ENCODE measurements around the gene MPEG1. TPM values are rescaled to one million over a fixed set of nuclear protein-coding genes. Genes with fewer than 3 reads are reported as not detected.

Gene MPEG1
- total and polyA plus RNA-seq, 2 donors (not counting 1 experiment from before 2014, with no cell fraction given): not detected

DNA sequence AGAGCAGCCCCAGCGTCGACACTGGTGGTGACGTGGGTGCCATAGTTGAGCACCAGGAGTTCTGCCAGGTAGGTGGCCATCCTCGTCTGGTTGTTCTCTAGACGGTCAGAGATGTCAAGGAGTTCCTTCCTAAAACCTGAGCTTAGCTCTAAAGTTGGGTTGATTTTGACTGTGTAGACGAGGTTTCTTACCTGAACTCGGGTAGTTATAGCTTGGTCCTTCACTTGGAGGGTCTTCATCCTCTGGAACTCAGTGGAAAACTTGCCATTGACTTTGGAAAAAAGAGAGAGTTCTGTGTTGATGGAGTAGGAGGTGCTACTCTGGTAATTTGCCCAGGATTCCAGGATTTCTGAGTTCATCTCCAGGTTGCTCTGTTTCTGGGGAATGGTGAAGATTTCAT lies 505 bp downstream of the MPEG1 start:
- no peak for TF ChIP-seq EZH2 (IDR thresholded peaks at IDR 0.05; ENCODE audit: low read length, missing control alignments)
- TF ChIP-seq CTCF (conservative IDR thresholded peaks at IDR 0.05 in 1 of 2, IDR thresholded peaks at IDR 0.05 in 1 of 2; ENCODE audit: low read depth in 1 of 2, low read length in 2 of 2): no peak
- DNase-seq (ENCODE audit: low read depth in 2 of 2): no peak

GRCh38 chr11:59208956-59209355 lies 3.8 kb downstream of the MPEG1 start:
- TF ChIP-seq EZH2 (IDR thresholded peaks at IDR 0.05; ENCODE audit: low read length, missing control alignments) (no peak), CTCF (conservative IDR thresholded peaks at IDR 0.05 in 1 of 2, IDR thresholded peaks at IDR 0.05 in 1 of 2; ENCODE audit: low read depth in 1 of 2, low read length in 2 of 2) (no peak)
- no peak overlapping the region for H3K9ac ChIP-seq (ENCODE audit: insufficient read depth, low read length)
- no peak overlapping the region for H2AFZ ChIP-seq (ENCODE audit: low read length)
- H3K27ac ChIP-seq (ENCODE audit: insufficient read depth, low read length): no peak overlapping the region
- no peaks in the 10 kb centered on the region for H3K36me3 ChIP-seq (ENCODE audit: control insufficient read depth, insufficient read depth, low read length)
- peaks cover 9% of the 10 kb centered on the region for H3K4me1 ChIP-seq (ENCODE audit: control insufficient read depth, extremely low read depth, insufficient read depth, low read length)
- H4K20me1 ChIP-seq (ENCODE audit: control insufficient read depth, extremely low read depth, insufficient read depth, low read length): no peaks in the 10 kb centered on the region
- H3K27me3 ChIP-seq (ENCODE audit: control insufficient read depth, insufficient read depth, low read length): peaks cover 2% of the 10 kb centered on the region
- peak in 1 of 2 donors; percentile 84 for DNase-seq (ENCODE audit: low read depth in 2 of 2)
- no peaks in the 10 kb centered on the region for H3K79me2 ChIP-seq (ENCODE audit: control insufficient read depth, insufficient read depth, low read length)
- no peaks in the 10 kb centered on the region for H3K9me3 ChIP-seq (ENCODE audit: control insufficient read depth, insufficient read depth, low read depth, low read length)
- no peak overlapping the region for H3K4me2 ChIP-seq (ENCODE audit: extremely low read depth, insufficient read depth, low read length)
- H3K4me3 ChIP-seq (replicated peaks in 1 of 4; ENCODE audit: control extremely low read depth in 1 of 4, insufficient read depth in 1 of 4, low read depth in 3 of 4, low read length in 4 of 4): no peak overlapping the region

More for the DNA sequence above, 505 bp downstream of the MPEG1 start:
- no peaks in the 10 kb centered on the region for H4K20me1 ChIP-seq (ENCODE audit: control insufficient read depth, extremely low read depth, insufficient read depth, low read length)
- H3K4me1 ChIP-seq (ENCODE audit: control insufficient read depth, extremely low read depth, insufficient read depth, low read length): peaks cover 7% of the 10 kb centered on the region
- no peaks in the 10 kb centered on the region for H3K36me3 ChIP-seq (ENCODE audit: control insufficient read depth, insufficient read depth, low read length)
- no peaks in the 10 kb centered on the region for H3K79me2 ChIP-seq (ENCODE audit: control insufficient read depth, insufficient read depth, low read length)
- no peak overlapping the region for H2AFZ ChIP-seq (ENCODE audit: low read length)
- H3K4me2 ChIP-seq (ENCODE audit: extremely low read depth, insufficient read depth, low read length): no peak overlapping the region
- H3K9ac ChIP-seq (ENCODE audit: insufficient read depth, low read length): no peak overlapping the region
- no peak overlapping the region for H3K27ac ChIP-seq (ENCODE audit: insufficient read depth, low read length)
- H3K9me3 ChIP-seq (ENCODE audit: control insufficient read depth, insufficient read depth, low read depth, low read length): no peaks in the 10 kb centered on the region
- peaks cover 2% of the 10 kb centered on the region for H3K27me3 ChIP-seq (ENCODE audit: control insufficient read depth, insufficient read depth, low read length)
- H3K4me3 ChIP-seq (replicated peaks in 1 of 4; ENCODE audit: control extremely low read depth in 1 of 4, insufficient read depth in 1 of 4, low read depth in 3 of 4, low read length in 4 of 4): no peak overlapping the region

DNA sequence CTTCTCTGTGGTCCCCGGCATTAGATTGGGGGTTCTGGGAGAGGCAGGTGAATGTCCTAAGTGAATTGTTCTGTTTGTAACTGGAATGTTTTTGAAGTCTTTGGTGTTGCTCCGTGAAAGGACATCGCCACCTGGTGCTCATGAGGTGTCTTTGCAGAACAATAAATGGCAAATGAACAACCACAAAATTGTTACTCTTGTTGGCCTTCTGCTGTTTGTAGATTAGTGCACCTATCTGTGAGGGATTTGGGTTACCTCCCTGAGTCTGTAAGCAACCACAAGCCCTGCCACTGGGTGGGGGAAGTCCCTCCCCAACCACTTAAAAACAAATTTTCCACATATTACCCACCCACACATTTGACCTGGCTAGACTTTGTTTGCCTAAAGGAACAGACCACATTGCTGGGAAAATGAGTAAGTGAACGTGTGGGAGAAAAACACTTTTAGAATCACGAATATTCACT lies 4.7 kb downstream of the MPEG1 start:
- H3K79me2 ChIP-seq (ENCODE audit: control insufficient read depth, insufficient read depth, low read length): no peaks in the 10 kb centered on the region
- H3K27me3 ChIP-seq (ENCODE audit: control insufficient read depth, insufficient read depth, low read length): peaks cover 2% of the 10 kb centered on the region
- H2AFZ ChIP-seq (ENCODE audit: low read length): no peak overlapping the region
- no peak overlapping the region for H3K9ac ChIP-seq (ENCODE audit: insufficient read depth, low read length)
- no peak for TF ChIP-seq EZH2 (IDR thresholded peaks at IDR 0.05; ENCODE audit: low read length, missing control alignments)
- TF ChIP-seq CTCF (conservative IDR thresholded peaks at IDR 0.05 in 1 of 2, IDR thresholded peaks at IDR 0.05 in 1 of 2; ENCODE audit: low read depth in 1 of 2, low read length in 2 of 2): peak; percentile 83 to 84
- no peak overlapping the region for H3K4me2 ChIP-seq (ENCODE audit: extremely low read depth, insufficient read depth, low read length)
- H3K4me1 ChIP-seq (ENCODE audit: control insufficient read depth, extremely low read depth, insufficient read depth, low read length): peaks cover 9% of the 10 kb centered on the region
- no peaks in the 10 kb centered on the region for H3K9me3 ChIP-seq (ENCODE audit: control insufficient read depth, insufficient read depth, low read depth, low read length)
- DNase-seq (ENCODE audit: low read depth in 2 of 2): peak; percentile 72 to 94
- no peaks in the 10 kb centered on the region for H3K36me3 ChIP-seq (ENCODE audit: control insufficient read depth, insufficient read depth, low read length)
- H3K4me3 ChIP-seq (replicated peaks in 1 of 4; ENCODE audit: control extremely low read depth in 1 of 4, insufficient read depth in 1 of 4, low read depth in 3 of 4, low read length in 4 of 4): no peak overlapping the region
- H4K20me1 ChIP-seq (ENCODE audit: control insufficient read depth, extremely low read depth, insufficient read depth, low read length): no peaks in the 10 kb centered on the region
- no peak overlapping the region for H3K27ac ChIP-seq (ENCODE audit: insufficient read depth, low read length)

Measured in fibroblast of lung (primary cell).